Smooth muscle cell (in vitro differentiated cells): Measurements from ENCODE around the gene LMO1. TPM values are rescaled to one million over a fixed set of nuclear protein-coding genes. Genes with fewer than 3 reads are reported as not detected.

Experiments used
- DNase-seq: peaks from one replicate; lab custom pipeline; 2025; ENCODE audit not compliant: unreplicated experiment; lab: John Stamatoyannopoulos, UW
- H2AFZ ChIP-seq: fragments of 200-600 bp; sonication (generic); 2 replicates; pipeline ENCODE4 v1.6.0; 2016; ENCODE audit warnings: antibody characterized with exemption, low read depth, mild to moderate bottlenecking
- H3F3A ChIP-seq: fragments of 200-600 bp; sonication (generic); 2 replicates; pipeline ENCODE4 v1.6.0; 2017; ENCODE audit warnings: antibody characterized with exemption, low read depth
- H3K27ac ChIP-seq: fragments of 200-600 bp; sonication (generic); 2 replicates; pipeline ENCODE4 v1.5.1; 2016; ENCODE audit warnings: low read depth, mild to moderate bottlenecking
- H3K27me3 ChIP-seq: fragments of 200-600 bp; sonication (generic); 2 replicates; pipeline ENCODE4 v1.6.1; 2016; ENCODE audit warnings: low read depth, mild to moderate bottlenecking
- H3K36me3 ChIP-seq: fragments of 200-600 bp; sonication (generic); 2 replicates; pipeline ENCODE4 v1.5.1; 2016; ENCODE audit warnings: low read depth
- H3K4me1 ChIP-seq: fragments of 200-600 bp; sonication (generic); 2 replicates; pipeline ENCODE4 v1.5.1; 2016; ENCODE audit warnings: low read depth
- H3K4me2 ChIP-seq: fragments of 200-600 bp; sonication (generic); 2 replicates; pipeline ENCODE4 v1.6.0; 2016; ENCODE audit warnings: mild to moderate bottlenecking
- H3K4me3 ChIP-seq: fragments of 200-600 bp; sonication (generic); 2 replicates; pipeline ENCODE4 v1.5.1; 2016; ENCODE audit warnings: mild to moderate bottlenecking
- H3K79me2 ChIP-seq: fragments of 200-600 bp; sonication (generic); 2 replicates; pipeline ENCODE4 v1.6.0; 2016; ENCODE audit warnings: low read depth, mild to moderate bottlenecking
- H3K9ac ChIP-seq: fragments of 200-600 bp; sonication (generic); 2 replicates; pipeline ENCODE4 v1.6.0; 2016; ENCODE audit warnings: low read depth
- H3K9me3 ChIP-seq: fragments of 200-600 bp; sonication (generic); replicated peaks from 2 replicates; pipeline ENCODE4 v1.5.1; 2016; ENCODE audit warnings: low read depth
- H4K20me1 ChIP-seq: fragments of 200-600 bp; sonication (generic); 2 replicates; pipeline ENCODE4 v1.6.0; 2016; ENCODE audit warnings: low read depth
- WGBS: methylation state at CpG from one replicate; pipeline ENCODE4 v1.1.7; 2016; ENCODE audit warnings: low lambda C conversion rate; 5-methylcytosine and 5-hydroxymethylcytosine counted together
- polyA plus RNA-seq: library from polyadenylated mRNA; unstranded; fragments of >200 nt; fragmentation: Nextera tagmentation; extraction: Ambion mirVana; gene quantifications from 2 replicates; pipeline ENCODE4 v1.2.1, GENCODE V29; 2016
- total RNA-seq: library from RNA; depleted of rRNA; stranded (reverse); fragments of >200 nt; gene quantifications from 2 replicates; pipeline ENCODE4 v1.2.3, GENCODE V29; 2014
- TF ChIP-seq, protein P1 (sequence below): fragments of 200-600 bp; sonication (generic); IDR thresholded peaks from 2 replicates; pipeline ENCODE4 v1.5.1; 2017; ENCODE audit warnings: borderline replicate concordance, mild to moderate bottlenecking, antibody characterized with exemption; ENCODE audit not compliant: insufficient read depth, poor library complexity, severe bottlenecking

The LMO1 gene
- total and polyA plus RNA-seq, 2 experiments from 2014 or later: 1.1 to 1.6 TPM

DNA sequence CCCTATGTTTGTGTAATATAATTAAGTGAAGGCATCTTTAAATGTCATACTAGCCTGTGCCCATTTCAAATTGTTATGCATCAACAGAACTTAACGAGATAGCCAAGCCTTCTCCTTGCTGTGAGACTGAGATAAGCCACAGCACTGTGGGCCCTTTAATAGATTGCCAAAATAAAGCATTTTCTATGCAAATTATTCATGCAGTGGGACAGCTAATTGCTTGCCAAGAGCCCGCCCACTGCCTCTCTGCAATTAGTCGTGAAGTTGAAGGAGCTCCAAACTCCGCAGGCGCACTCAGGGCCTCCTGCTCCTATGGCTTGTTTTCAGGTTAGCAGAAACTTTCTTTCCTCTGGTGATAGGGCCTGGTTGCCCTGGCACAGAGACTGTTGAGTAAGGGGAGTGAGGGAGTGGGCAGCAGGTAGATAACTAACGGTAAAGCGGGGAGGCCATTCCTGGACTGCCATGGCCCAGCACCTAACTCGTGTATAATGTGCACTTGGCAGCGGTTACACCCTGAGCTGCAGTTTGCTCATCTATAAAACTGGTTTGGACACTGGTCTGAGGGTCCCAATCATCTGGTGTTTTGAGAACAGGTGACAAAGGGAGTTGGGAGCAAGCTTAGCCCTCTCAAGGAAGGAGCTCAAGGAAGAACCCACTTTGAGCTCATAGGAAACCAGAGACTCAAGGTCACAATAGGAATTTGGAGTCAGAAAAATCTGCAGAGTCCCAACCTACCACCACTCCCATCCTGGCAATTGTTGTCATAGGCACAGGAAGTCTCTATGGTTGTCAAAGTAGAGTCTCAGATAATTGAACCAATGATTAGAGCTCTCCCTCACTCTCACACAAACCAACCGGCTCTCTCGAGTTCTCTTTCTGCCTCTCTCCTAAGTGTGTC, 60.9 kb downstream of the LMO1 start:
- Histone ChIP-seq H3K27ac (no peak overlapping the region), H3K9me3 (no peaks in the 10 kb centered on the region), H4K20me1 (no peaks in the 10 kb centered on the region), H3K9ac (no peak overlapping the region), H2AFZ (no peak overlapping the region), H3K36me3 (no peaks in the 10 kb centered on the region), H3K27me3 (peaks cover 4% of the 10 kb centered on the region), H3K4me2 (no peak overlapping the region), H3K79me2 (no peaks in the 10 kb centered on the region), H3K4me1 (peaks cover 20% of the 10 kb centered on the region), H3F3A (no peaks in the 10 kb centered on the region), H3K4me3 (no peak overlapping the region)
- WGBS: 90% methylated on average over 11 of the region's 11 CpGs
- TF ChIP-seq, protein P1, sequence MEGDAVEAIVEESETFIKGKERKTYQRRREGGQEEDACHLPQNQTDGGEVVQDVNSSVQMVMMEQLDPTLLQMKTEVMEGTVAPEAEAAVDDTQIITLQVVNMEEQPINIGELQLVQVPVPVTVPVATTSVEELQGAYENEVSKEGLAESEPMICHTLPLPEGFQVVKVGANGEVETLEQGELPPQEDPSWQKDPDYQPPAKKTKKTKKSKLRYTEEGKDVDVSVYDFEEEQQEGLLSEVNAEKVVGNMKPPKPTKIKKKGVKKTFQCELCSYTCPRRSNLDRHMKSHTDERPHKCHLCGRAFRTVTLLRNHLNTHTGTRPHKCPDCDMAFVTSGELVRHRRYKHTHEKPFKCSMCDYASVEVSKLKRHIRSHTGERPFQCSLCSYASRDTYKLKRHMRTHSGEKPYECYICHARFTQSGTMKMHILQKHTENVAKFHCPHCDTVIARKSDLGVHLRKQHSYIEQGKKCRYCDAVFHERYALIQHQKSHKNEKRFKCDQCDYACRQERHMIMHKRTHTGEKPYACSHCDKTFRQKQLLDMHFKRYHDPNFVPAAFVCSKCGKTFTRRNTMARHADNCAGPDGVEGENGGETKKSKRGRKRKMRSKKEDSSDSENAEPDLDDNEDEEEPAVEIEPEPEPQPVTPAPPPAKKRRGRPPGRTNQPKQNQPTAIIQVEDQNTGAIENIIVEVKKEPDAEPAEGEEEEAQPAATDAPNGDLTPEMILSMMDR: no peak
- DNase-seq: no peak

DNA sequence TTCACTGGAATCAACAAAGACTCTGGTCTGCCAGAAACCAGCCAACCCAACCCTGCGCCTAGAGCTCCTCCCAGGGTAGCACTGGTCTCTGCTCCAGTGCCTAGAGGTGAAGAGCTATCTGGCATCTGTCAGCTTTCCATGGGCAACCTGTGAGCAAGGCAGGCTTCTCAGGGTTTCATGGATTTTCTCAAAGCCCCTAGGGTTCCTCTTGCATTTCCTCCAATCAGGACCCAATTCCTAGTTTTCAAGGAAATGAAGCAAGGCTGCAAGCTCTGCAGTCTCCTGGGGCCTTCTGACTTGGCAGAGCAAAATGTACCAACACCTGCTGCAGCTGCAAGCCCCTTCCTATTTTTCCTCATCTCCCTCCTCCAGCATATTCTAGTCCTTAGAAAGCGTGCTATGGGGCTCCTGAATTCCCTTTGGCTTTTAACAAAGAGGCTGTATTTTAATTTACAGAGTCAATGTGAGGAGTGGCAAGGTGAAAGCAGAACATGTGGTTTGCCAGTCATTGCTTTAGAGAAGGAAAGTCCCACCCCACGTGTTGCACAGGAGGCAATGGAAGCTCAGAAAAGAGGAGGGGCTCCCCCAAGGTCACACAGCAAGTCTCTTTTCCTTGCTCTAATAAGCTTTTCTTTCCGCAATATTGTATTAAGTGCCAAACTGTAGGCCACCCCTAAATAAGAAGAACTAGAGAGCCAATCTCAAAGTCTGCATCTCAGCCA, 61.9 kb downstream of the LMO1 start:
- Histone ChIP-seq H3K9me3 (no peaks in the 10 kb centered on the region), H2AFZ (no peak overlapping the region), H3K27ac (no peak overlapping the region), H3K27me3 (peaks cover 12% of the 10 kb centered on the region), H3K4me1 (peaks cover 11% of the 10 kb centered on the region), H3K36me3 (no peaks in the 10 kb centered on the region), H4K20me1 (no peaks in the 10 kb centered on the region), H3K79me2 (no peaks in the 10 kb centered on the region), H3K4me2 (no peak overlapping the region), H3K4me3 (no peak overlapping the region), H3F3A (no peaks in the 10 kb centered on the region), H3K9ac (no peak overlapping the region)
- DNase-seq: no peak
- TF ChIP-seq, protein P1: no peak
- 62% methylated on average over 4 of the region's 4 CpGs for WGBS

DNA sequence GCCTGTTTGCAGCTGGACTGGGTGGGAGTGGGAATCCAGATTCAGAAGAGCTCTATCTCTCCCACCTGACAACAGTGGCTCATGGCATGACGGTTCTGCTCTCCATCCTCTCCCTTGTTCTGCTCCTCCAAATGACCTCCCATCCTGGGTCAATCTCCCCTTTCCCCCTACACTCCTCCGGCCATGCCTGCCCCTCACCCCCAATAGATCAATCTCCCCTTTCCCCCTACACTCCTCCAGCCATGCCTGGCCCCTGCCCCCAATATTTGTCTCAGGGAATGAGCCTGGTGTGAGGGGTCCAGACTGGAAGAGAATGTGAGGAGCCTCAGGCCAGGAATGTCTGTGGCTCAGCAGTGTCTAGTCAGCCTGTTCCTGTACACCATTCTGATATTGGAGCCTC, 64.0 kb downstream of the LMO1 start:
- no peaks in the 10 kb centered on the region for H4K20me1 ChIP-seq
- H3K4me2 ChIP-seq: no peak overlapping the region
- H3K9me3 ChIP-seq: no peaks in the 10 kb centered on the region
- DNase-seq: no peak
- H3K79me2 ChIP-seq: no peaks in the 10 kb centered on the region
- no peaks in the 10 kb centered on the region for H3K36me3 ChIP-seq
- no peak overlapping the region for H3K4me3 ChIP-seq
- no peaks in the 10 kb centered on the region for H3F3A ChIP-seq
- H3K27ac ChIP-seq: no peak overlapping the region
- no peaks in the 10 kb centered on the region for H3K4me1 ChIP-seq
- no peak overlapping the region for H3K9ac ChIP-seq
- H2AFZ ChIP-seq: no peak overlapping the region
- peaks cover 32% of the 10 kb centered on the region for H3K27me3 ChIP-seq
- TF ChIP-seq, protein P1: no peak
- 94% methylated on average over 2 of the region's 2 CpGs for WGBS
